NT2/D1 (cell line): ENCODE results near the gene TMEM132D.

Experiments
- SUZ12 ChIP-seq: IDR thresholded peaks from 2 replicates; pipeline ENCODE4 v1.6.1; 2011; ENCODE audit not compliant: insufficient read length, insufficient read depth; ENCODE audit errors: extremely low read depth
- ZNF274 ChIP-seq: IDR thresholded peaks from 2 replicates; pipeline ENCODE4 v1.6.1; 2011; ENCODE audit warnings: mild to moderate bottlenecking, low read depth, low read length

DNA sequence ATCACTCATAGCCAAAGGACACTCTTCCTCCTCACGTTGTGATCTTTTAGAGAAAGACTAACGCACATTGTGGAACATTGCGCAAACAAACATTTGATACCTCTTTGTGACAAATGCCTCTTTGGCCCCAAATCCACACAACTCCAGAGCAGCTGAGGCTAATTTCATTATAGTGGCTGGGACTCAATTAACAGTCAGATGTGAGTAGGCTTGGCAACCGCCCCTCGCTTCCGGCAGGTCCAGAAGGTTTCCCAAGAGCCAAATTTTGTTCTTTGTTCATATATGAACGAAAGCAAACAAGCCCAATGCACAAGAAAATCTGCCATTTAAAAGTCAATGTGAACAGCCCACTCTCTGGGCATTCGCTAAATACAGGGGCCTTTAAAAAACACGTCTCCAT, 776.6 kb downstream of the TMEM132D start:
- TF ChIP-seq SUZ12 (no peak), ZNF274 (no peak)
